ENCODE results near the gene XPO4. TPM values are rescaled to one million over a fixed set of nuclear protein-coding genes. Genes with fewer than 3 reads are reported as not detected.
A peak's percentile ranks its signal among the peaks of the same experiment; 100 is the strongest.

The XPO4 gene
- total RNA-seq, 4 donors from 2014 or later, result 8.9 to 16.1 (median 13.8) TPM

- no peak for TF ChIP-seq POLR2A (IDR thresholded peaks at IDR 0.05)
- TF ChIP-seq, protein P1, sequence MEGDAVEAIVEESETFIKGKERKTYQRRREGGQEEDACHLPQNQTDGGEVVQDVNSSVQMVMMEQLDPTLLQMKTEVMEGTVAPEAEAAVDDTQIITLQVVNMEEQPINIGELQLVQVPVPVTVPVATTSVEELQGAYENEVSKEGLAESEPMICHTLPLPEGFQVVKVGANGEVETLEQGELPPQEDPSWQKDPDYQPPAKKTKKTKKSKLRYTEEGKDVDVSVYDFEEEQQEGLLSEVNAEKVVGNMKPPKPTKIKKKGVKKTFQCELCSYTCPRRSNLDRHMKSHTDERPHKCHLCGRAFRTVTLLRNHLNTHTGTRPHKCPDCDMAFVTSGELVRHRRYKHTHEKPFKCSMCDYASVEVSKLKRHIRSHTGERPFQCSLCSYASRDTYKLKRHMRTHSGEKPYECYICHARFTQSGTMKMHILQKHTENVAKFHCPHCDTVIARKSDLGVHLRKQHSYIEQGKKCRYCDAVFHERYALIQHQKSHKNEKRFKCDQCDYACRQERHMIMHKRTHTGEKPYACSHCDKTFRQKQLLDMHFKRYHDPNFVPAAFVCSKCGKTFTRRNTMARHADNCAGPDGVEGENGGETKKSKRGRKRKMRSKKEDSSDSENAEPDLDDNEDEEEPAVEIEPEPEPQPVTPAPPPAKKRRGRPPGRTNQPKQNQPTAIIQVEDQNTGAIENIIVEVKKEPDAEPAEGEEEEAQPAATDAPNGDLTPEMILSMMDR (IDR thresholded peaks at IDR 0.05), result no peak
- H3K4me3 ChIP-seq (ENCODE audit: low read depth, poor library complexity, severe bottlenecking), result no peak overlapping the region
- intact Hi-C loops (cut with DNase I; ENCODE audit: low total_unique reads), result no loop called here
- WGBS, 2 donors, result 94 to 100% methylated on average over 1 of the region's 1 CpG
- no peak for DNase-seq (ENCODE audit: low spot score in 2 of 2)
Measured at GRCh38 chr13:20823071-20823470, 79.5 kb downstream of the XPO4 start.

- 85 to 94% methylated on average over 1 of the region's 1 CpG for WGBS, 2 donors
- DNase-seq (ENCODE audit: low spot score in 2 of 2), result no peak
- intact Hi-C loops (cut with DNase I; ENCODE audit: low total_unique reads), result no loop called here
- no peak for TF ChIP-seq POLR2A (IDR thresholded peaks at IDR 0.05)
- TF ChIP-seq, protein P1 (IDR thresholded peaks at IDR 0.05), result no peak
- no peak overlapping the region for H3K4me3 ChIP-seq (ENCODE audit: low read depth, poor library complexity, severe bottlenecking)
Measured at GRCh38 chr13:20822406-20822805, 80.1 kb downstream of the XPO4 start.

GRCh38 chr13:20819715-20820114 is 82.8 kb downstream of the XPO4 start:
- WGBS, 2 donors, result 97 to 98% methylated on average over 3 of the region's 3 CpGs
- H3K4me3 ChIP-seq (ENCODE audit: low read depth, poor library complexity, severe bottlenecking), result no peak overlapping the region
- DNase-seq (ENCODE audit: low spot score in 2 of 2), result no peak
- intact Hi-C loops (cut with DNase I; ENCODE audit: low total_unique reads), result loop anchor here (10.0 kb wide), 1 partner anchor 105 kb away; no protein-coding TSS in a partner anchor
- TF ChIP-seq, protein P1 (IDR thresholded peaks at IDR 0.05), result no peak
- no peak for TF ChIP-seq POLR2A (IDR thresholded peaks at IDR 0.05)

- DNase-seq (ENCODE audit: low spot score in 2 of 2), result no peak
- intact Hi-C loops (cut with DNase I; ENCODE audit: low total_unique reads), result loop anchor here (10.0 kb wide), 1 partner anchor 101 kb away; no protein-coding TSS in a partner anchor
- no peak for TF ChIP-seq POLR2A (IDR thresholded peaks at IDR 0.05)
- TF ChIP-seq, protein P1 (IDR thresholded peaks at IDR 0.05), result no peak
- no peak overlapping the region for H3K4me3 ChIP-seq (ENCODE audit: low read depth, poor library complexity, severe bottlenecking)
- 45% methylated on average over 1 of the region's 1 CpG for WGBS, 2 donors
Measured at GRCh38 chr13:20815464-20815863, 87.1 kb downstream of the XPO4 start.

GRCh38 chr13:20814224-20814910 is 88.2 kb downstream of the XPO4 start:
- 17 to 33% methylated on average over 5 of the region's 5 CpGs for WGBS, 2 donors
- TF ChIP-seq, protein P1 (IDR thresholded peaks at IDR 0.05), result no peak
- no peak for TF ChIP-seq POLR2A (IDR thresholded peaks at IDR 0.05)
- H3K4me3 ChIP-seq (ENCODE audit: low read depth, poor library complexity, severe bottlenecking), result no peak overlapping the region
- intact Hi-C loops (cut with DNase I; ENCODE audit: low total_unique reads), result loop anchor here (10.0 kb wide), 1 partner anchor 100 kb away; no protein-coding TSS in a partner anchor
- DNase-seq (ENCODE audit: low spot score in 2 of 2), result peak; percentile 80 to 97
